Esophagus mucosa (tissue), 1 donor: Measurements from ENCODE around the gene PRRX1. TPM values are rescaled to one million over a fixed set of nuclear protein-coding genes. Genes with fewer than 3 reads are reported as not detected.

Experiments
- ATAC-seq: fragments of 200-7000 bp; cut with Tn5 transposase; one replicate; pipeline ENCODE4 v1.9.1; 2020
- total RNA-seq: library from RNA; stranded (reverse); gene quantifications from one replicate; pipeline ENCODE4 v1.2.4, GENCODE V29; 2023
- donor health status: DM: yes; HTN: yes; CAD: no.

Gene PRRX1
- total RNA-seq, 1 donor from 2014 or later = 2.9 TPM

DNA sequence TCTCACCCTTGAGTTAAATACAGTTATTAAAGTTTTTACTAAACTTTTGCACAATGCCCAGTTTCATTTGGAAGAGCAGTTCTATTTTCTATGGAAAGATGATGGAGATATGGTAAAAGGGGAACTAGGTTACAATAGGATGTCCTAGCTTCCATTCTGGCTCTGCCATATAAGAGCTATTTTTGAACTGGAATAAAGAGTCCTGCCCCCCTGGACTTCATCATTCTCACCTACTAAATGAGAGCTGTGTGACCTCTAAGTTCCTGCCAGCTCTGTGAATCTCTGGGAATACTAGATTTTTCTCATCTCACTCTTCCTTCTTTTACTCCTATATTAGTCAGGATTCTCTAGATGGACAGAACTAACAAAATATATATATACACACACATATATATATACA, 106.3 kb downstream of the PRRX1 start:
- no peak for ATAC-seq

DNA sequence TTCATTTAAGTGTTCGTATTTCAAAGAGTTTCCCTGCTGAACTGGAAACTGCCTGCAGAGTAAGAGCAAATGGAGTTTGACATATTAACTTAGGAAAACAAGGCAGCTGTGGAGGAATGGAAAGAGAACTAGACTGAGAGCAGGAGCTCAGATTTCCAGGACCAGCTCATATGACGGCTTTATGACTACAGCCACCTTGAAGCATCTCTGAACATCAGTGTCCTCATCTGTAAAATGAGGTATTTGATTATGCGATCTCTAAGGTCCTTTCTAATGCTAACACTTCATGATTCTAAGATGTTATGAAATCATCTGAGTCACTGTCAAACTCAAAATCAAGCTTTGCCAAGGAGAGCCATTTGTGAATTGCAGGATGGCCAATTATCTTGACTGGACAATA, 112.3 kb downstream of the PRRX1 start:
- no peak for ATAC-seq

DNA sequence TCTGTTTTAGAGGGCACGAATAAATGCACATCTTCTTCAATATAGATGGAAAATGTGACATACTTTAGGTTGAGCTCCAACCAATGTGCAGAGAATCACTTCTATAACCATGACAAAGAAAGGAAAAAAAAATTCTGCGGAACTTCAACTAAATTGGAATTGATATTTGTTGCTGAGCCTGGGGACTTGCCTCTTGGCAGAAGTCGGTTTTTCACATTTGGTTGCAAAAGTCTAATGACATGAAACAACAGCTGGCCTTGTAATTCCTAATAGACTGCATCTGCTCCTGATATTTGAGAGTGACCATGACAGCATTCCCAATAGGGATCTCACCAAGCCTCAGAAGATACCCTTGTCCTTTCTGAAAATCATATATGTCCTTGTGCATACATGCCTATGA, 112.8 kb downstream of the PRRX1 start:
- no peak for ATAC-seq

Other genes starting within 250 kb of the PRRX1 start
- 4.7 TPM for gene GORAB, start 132.0 kb upstream of the PRRX1 start, total RNA-seq